HG02943 (cell line): ENCODE results near the gene FOXJ1.

Experiments used
- ATAC-seq: cut with Tn5 transposase; IDR thresholded peaks from one replicate; pipeline ENCODE4 v1.9.1; 2021; ENCODE audit warnings: mild to moderate bottlenecking, low read depth, moderate library complexity; ENCODE audit not compliant: unreplicated experiment

Gene FOXJ1

DNA sequence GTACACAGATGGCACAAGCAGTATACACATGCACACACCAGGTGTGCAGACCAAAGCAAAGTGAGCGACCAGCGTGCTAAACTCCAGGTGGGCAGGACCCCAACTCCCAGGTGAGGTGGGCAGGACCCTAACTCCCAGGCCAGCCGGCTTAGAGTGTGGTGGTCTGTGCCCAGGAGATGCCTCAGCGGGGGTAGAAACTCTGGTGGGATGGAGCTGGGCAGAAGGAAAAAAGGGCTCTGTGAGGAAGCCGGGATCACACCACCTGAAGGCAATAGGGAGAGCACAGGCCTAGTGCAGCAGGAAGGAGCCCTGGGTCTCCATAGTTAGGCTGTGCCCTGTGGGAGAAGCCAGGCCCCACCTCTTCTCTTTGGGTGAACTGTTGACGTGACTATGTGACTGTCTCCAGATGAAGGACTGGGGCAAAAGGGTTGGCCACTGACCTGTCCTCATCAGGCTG lies 1.6 kb upstream of the FOXJ1 start:
- no peak for ATAC-seq

DNA sequence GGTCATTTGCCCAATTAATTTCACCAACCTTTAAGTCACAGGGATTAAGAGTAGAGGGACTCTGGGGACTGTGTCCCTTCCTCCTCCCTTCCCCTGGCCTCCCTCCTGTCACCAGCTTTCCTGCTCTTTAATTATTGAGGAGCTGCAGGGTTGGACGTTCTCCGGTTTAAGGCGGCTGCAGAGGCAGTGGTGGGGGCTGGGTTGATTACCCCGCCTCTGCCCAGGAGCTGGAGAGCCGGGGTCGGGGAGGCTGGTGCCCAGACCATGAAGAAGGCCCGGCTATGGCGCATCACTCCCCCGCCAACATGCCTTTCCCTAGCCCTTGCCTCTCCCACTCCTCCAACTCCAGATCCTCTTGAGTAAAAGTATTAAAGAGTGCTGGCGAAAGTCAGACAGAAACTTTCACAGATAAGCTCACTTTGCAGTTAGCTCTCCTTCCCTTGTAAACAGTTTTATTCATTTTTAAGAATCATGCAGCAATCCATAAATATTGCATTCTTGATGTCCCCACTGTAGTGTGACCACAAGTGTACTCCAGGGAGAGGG lies 1.1 kb upstream of the FOXJ1 start:
- ATAC-seq = no peak

DNA sequence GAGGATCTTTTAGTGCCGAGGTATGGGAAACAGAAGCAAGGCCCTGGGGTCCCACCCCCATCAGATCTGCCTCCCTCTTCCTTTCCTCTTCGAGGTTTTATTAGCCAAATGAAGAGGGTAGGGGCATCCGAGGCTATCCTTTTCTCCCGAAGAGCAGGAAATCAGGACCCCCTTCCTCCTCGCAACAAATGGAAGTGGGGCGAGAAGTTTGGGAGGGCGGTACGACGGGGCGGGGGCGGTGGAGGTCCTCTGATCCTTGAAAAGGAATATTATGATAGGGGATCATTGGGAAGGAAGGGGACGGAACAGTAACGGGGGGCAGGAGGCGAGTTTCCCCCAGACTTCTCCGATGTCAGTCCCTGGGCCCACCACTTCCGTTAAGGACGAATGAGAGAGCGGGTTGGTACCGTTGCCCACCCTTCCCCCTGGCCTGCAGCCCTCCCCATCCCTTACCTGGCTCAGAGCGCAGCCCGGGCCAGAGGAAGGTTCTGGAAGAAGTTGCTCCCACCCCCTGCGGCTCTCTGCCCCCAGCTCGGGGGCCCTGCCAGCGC lies 309 bp downstream of the FOXJ1 start:
- no peak for ATAC-seq

DNA sequence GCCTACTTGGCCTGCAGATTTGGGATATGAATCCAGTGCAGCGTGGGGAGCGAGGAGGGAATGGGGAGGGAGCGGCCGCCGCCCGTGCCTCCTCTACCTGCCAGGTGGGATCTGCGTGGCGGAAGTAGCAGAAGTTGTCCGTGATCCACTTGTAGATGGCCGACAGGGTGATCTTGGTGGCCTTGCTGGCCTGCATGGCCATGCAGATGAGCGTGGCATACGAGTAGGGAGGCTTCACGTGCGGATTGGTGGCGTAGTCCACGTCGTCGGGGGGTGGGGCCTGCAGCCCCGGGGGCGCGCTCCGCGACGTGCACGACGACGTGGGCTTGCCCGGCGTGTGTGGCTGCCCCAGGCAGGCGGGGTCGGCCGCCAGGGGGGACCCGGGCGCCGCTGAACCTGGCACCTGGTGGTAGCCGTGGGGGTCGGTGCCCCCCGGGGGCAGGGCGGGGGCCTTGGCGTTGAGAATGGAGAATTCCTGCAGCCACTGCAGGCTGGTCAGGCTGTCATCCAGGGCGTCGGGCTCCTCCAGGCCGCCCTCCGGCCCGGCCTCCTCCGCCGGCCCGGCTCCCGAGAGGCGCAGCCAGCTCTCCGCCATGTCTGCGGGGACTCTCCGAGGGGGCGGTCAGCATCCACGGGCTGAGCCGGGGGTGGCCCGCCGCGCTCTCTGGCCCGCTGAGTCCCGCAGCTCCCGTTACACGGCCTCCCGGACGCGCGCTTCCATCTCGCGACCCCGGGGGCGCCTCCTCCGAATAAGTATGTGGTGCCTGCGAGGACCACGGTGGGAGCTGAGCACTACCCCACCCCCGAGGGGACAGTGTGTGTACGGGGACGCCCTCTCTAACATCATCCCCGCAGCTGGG lies 1.0 kb downstream of the FOXJ1 start:
- no peak for ATAC-seq

DNA sequence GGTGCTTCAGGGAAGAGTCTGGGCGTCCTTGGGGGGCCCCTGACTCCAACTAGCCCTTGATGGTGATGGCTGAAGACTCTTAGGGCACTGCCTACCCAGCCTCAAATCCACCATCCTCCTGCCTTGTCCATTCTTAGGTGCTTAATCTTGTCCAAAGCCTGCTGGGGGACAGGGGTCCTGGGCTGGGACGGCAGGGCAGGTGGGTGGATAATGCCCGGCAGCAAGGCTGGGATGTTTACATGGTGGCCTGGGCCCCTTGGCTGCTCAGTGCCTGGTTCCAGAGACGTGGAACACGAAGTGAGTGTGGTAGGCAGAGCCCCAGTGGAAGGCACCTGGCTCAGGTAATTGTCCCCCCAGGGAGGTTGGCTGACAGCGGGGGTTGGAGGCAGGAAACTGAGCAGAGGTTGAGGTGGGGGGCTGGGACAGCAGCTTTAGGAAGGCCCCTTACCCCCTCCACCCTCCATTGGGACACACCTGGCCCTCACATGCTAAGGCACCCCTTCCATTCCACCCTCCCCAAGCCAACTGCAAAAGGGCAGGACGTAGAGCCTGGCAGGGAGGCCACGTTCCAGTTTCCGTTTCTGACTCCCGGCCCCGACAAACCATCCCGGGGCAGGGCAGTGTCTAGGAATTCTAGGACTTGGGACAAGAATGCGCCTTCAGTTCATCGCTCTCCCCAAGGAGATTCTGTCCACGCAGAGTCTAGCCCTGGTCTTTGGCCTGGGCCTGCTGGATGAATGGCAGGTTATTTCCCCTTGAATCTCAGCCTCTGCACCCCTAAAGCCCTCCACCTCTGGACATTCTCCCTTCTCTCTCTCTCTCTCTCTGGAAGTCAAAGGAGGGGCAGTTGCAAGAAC lies 1.9 kb downstream of the FOXJ1 start:
- ATAC-seq = no peak

DNA sequence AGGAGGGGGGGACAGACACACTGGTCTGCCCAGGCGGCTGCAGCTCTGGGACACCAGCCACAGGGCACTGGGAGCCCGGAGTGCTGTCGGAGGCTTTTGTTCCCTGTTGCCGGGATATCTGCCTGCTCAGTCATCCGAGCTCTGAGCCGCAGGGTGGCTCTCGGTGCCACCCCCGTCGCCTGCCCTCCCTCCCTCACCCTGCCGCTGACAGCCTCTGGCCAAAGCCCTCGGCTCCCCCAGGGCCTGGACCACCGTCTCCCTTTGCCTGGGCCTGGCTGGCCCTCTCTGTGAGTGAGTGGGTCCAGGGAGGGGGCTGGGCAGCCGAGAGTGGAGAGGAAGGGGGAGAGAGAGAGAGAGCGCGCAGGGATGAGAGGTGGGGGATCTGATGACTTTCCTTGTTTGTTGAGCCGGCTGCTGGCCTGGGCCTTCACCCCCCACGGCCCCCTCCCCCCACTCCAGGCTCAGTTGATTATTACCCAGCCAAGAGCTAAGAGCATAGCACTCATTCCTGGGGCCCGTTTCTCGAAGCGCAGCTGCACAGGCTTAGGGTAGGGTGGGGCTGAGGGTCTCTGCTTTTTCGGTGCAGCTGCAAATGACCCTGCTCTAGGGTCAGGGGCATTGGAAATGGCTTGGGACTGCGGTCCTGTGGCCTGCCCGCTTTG lies 2.7 kb downstream of the FOXJ1 start:
- no peak for ATAC-seq

DNA sequence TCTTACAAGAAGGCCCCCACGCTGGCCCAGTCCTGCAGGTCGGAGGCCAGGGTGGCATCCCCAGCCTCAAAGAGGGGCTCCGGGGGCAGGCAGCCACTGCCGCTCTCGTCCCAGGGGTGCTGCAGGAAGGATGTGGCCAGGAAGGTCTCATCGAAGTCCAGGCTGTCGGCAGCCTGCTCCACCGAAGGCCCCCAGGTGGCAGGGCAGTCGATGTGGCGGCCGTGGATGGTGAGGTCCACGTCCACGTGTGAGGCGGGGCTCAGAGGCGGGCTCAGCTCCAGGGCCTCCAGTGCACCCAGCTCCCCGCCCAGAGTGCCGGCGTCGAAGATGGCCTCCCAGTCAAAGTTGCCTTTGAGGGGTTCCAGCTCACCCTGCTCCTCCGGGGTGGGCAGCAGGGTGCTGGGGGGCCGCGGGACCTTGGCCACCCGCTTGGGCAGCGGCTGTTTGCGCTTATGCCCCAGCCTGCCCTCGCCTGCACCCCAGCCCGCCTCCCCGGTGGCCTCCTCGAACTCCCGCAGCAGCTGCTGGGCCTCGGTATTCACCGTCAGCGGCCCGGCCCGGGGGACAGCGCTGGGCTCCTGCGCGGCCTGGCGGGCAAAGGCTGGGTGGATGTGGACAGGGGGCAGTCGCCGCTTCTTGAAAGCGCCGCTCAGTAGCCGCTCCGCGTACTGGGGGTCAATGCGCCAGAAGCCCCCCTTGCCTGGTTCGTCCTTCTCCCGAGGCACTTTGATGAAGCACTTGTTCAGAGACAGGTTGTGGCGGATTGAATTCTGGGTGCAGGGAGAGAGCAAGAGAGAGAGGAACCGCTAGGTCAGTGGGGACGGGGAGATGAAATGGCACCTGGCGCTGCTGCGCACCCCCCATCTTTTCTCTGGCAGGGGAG lies 3.5 kb downstream of the FOXJ1 start:
- ATAC-seq = no peak

DNA sequence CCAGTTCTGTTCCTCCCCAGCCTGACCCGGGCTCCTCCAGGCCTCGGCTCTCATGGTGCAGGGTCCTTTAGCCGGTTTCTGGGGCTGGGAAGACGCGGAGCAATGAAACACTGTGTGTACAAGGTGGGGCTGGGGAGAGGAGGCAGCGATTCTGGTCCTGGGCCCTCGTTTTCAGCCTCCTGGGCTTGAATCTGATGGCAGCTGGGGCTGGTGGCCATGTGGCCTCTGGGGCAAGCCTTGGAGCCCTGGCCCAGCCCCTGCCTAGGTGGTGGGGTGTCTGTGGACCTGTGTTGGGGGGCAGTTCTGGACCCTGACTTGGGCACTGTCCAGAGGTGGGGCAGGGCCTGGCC lies 4.1 kb downstream of the FOXJ1 start:
- no peak for ATAC-seq

DNA sequence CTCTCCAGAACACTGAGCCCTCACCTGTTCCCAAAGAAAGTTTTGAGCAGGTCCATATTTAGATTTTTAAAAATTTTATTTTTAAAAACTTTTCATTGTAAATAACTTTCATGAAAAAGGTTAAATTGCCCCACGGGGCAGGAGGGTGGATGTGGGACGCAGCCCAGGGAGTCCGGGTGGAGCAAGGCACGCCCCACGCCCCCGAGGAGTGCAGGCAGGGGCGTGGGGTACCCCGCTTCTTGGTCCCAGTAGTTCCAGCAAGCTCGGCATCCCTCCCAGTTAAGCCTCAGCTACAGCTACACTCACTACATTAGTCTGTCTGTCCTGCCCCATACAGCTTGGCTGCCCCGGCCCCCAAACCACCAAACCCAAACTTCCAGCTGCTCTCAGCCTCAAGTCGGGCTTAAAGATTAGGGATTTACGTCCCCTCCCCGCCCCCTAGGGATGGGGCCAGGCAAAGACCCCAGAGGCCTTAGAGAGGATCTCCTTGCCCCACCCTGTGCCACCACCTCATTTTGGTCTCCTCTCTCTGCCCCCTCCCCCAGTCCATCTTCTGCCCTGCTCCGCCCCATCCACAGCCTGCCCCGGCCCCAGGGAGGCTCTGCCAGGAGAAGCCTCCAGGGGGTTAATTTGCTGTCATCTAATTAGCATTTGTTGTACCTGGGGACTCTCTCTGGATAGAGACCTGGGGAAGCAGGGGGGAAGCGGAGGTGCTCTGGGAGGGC lies 4.6 kb downstream of the FOXJ1 start:
- no peak for ATAC-seq

DNA sequence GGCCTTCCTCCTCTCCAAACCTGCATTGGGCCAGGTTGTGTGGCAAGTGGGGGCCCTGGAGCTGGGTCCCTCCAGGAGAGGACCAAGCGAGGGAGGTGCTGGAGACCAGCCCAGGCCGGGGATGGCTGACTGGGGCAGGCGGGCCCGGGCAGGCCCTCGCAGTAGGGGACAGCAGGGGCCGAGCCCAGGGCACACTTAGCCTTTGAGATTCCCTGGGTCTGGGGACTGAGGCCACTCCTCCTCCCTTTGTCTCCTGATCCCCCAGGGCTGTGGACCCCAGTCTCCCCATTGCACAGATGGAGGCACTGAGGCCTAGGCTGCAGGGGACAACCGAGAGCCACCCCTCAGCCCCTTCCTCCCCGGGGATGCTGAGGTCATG lies 5.2 kb downstream of the FOXJ1 start:
- ATAC-seq = no peak

DNA sequence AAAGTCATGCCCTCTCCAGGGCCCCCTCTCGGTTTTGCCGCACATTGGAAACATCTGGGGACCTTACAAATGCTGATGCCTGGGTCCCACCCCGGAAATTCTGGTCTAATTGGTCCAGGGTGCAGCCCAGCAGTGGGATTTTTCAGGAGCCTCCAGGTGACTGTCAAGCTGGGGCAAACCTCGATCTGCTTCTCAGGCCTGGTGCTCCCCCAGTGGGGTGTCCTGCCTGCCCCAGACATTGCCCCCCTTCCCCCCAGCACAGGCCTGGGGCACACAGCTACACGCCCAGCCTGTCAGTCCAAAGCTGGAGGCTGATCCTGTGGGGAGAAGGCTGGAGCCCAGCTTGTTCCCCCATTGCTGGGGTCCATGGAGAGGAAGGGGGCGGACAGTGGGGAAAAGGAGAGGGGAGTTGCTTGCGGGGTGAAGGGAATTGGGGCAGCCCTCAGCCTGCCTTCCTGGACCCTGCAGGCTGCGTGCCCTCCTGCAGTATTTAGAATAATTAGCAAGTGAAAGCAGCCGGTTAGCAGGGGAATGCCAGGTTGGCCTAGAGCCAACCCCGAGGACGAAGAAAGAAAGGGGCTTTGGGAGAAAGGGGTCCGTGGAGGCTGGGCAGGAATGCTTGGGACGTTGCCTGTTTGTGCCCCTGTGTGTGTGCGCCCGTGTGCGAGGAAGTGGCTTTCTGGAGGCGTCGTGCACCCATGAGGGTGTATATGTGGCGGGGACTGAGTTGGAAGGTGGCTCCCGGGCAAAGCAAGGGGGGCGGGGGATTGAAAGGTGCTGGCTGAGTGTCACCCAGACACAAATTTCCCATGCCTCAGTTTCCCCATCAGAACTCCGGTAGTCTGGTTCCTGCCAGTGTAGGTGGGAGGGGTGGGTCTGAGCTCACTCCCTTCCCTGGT lies 5.9 kb downstream of the FOXJ1 start:
- ATAC-seq = no peak

DNA sequence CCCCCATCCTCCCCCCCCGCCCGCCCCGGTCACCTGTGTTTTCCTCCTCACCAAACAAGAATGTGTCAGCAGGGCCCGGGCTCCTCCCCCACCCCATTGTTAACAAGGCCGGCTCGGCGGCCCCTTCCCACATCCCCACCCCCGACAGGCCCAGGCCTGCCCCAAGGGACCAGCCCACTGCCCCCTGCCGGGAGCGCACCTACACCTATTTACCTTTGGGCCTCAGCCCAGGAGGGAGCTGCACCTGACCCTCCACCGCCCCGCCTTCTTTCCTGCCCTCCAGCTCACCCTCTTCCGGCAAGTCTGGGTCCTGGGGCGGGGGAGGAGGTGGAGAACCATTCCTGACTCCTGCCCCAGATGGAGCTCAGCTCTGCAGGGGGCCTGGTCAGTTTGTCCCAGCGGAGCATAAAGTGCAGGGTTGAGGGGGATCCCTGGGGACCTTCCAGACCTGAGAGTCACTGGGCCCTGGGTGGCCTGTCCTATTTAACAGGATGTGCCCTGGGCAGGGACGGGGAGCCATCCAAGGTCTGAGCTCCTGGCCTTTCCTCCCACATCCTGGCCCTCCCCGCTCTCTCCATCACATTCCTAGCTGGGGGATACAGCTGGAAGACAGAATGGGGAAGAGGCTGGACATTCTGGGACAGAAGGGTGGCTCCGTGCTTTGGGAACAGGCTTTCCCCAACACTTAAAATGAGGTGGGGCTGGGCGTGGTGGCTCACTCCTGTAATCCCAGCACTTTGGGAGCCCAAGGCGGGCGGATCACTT lies 8.3 kb downstream of the FOXJ1 start:
- no peak for ATAC-seq

DNA sequence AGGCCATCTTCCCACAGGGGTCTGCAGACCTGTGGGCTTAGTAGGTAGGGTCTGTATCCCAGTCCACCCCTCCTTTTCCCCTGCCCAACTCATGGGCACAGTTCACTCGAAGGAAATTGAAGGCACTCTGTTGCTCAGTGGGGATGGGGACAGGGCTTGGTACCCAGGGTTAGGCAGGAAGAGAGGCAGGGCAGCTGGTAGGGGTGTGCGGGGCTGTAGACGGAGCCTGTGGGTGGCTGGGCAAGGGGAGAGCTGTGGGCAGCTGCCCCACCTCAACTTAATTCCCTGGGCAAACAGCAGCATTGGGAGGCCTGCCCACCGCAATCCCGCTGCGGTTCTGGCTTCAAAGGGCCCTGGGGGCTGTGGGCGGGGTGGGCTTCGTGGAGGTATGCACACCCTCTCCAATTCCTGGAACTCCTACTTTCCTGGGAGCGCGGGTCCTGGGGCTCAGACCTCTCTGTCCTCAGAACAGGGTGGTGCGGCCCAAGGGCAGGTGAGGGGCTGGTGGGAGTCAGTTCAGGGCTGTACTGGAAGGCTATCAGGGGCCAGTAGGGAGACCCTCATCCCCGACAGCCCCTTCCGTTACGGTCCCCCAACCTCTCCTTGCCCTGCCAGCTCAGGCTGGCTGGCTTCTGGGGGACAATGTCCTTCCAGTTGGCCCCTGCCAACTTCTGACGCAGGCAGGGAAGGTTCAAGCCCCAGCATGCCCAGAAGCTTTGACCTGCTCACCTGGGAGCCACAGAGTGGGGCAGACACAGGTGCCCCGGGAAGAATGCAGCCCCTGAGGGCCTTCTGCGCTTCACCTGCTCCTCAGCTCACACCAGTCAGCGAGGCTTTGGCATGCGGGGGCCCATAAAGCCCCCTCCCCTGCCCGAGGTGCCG lies 9.1 kb downstream of the FOXJ1 start:
- no peak for ATAC-seq

DNA sequence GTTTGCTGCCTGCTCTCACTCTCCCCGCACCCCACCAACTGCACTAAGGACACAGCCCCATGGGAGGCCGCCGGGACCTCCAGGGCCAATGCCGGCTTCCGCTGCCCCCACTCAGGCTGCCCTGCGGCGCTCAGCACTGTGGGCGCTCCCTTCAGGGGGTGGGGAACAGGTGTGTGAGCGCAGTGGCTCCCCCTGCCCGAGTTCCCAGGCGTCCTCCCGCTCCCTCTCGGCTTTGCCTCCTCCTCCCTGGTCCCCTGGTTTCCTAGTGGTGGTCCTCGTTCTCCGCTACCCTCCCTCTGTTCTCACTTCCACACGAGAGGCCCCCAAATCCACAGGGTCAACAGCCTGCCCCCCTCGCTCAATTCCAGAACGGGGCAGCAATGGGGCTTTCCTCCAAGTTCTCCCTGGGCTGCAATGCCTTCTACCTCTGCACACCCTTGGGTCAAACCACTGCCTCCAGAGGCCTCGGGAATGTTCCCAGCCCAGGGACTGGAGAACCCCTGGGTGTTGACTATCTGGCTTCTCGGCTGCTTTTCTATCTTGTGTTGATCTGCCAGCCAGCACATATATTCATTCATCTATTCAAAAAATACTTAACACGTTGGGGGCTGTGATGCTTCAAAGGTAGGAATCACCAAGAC lies 9.9 kb downstream of the FOXJ1 start:
- no peak for ATAC-seq

DNA sequence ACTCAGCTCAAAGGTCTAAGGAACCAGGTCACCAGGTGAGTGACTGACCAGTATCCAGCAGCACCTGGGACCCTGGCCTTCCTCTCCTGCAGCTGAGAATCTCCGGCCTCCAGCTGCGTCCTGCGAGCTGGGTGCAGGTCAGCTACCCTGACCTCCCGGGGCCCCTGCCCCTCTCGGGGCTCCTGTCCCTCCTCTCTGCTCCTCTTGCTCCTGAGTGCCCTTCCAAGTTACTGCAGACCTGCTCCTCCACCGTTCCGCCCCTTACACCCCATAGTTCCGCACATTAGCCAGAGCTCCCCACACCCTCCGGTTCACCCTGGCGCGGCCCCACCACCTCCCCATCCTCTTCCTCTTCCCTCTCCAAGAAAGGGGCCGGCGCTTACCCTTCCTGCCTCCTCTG lies 10.6 kb downstream of the FOXJ1 start:
- no peak for ATAC-seq

DNA sequence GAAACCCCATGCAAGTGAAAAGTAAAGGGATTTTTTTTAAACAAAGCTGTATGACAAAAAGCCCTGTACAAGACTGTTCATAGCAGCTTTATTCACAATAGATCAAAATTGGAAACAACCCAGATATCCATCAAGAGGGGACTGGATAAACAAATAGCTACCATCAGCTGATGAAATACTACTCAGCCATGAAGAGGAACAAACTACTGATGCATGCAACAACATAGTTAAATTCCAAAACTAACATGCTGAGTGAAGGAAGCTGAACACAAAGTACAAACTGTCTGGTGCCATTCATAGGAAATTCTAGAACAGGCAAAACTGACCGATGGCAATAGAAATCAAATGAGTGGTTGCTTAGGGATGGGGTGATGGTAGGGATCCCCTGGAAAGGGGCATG lies 15.1 kb downstream of the FOXJ1 start:
- no peak for ATAC-seq
